ENCODE results near the gene PHTF2. TPM values are rescaled to one million over a fixed set of nuclear protein-coding genes. Genes with fewer than 3 reads are reported as not detected.
"Not testable (repeated sequence)": the region's sequence is repeated elsewhere in the genome, so short reads cannot be mapped to it uniquely, and the experiment has no call there.

PHTF2 gene
- total and polyA plus RNA-seq, 4 experiments from 2014 or later = 19.6 to 34.1 (median 29.9) TPM

GRCh38 chr7:77831481-77831880 is 32.9 kb downstream of the PHTF2 start:
- Histone ChIP-seq H3K36me3 (ENCODE audit: insufficient read depth, low read length) (no peaks in the 10 kb centered on the region), H3K27ac (ENCODE audit: low read depth, low read length) (peak overlapping the region; percentile 25), H3K4me1 (ENCODE audit: insufficient read depth, low read length) (peaks cover 85% of the 10 kb centered on the region), H3K27me3 (ENCODE audit: insufficient read depth, low read length) (no peaks in the 10 kb centered on the region), H3K9me3 (ENCODE audit: control insufficient read depth in 1 of 2, low read length in 2 of 2) (no peaks in the 10 kb centered on the region), H3K4me3 (ENCODE audit: low read length in 2 of 2) (peak overlapping the region in 1 of 2 donors; percentile 3)
- DNase-seq = peak; percentile 9 to 41 (median 22)
- peaks cover 1 to 6% of the 10 kb centered on the region in 2 donors for H3K36me3 Mint-ChIP-seq
- H3K27ac Mint-ChIP-seq = peak overlapping the region; percentile 48 to 90 (median 79)
- H3K9me3 Mint-ChIP-seq = peaks cover 0 to 6% (median under 1%) of the 10 kb centered on the region in 8 donors
- intact Hi-C loops (cut with micrococcal nuclease) = no loop called here
- H3K27me3 Mint-ChIP-seq = no peaks in the 10 kb centered on the region
- CTCF ChIA-PET (ENCODE audit: partially characterized antibody) = interaction anchor here (0.8 to 2.0 kb wide), 5 partner anchors 15 to 180 kb away, joined by 3 to 9 read pairs (median 3); partner anchors contain the start of genes PHTF2 and TMEM60
- POLR2A ChIA-PET (ENCODE audit: partially characterized antibody) = interaction anchor here (0.6 to 6.4 kb wide), 8 partner anchors 9 to 102 kb away, joined by 4 to 96 read pairs (median 6); partner anchors contain the start of genes PHTF2 and TMEM60
- H3K4me3 Mint-ChIP-seq = peak overlapping the region; percentile 32 to 84 (median 71)
- H3K4me1 Mint-ChIP-seq = peaks cover 52 to 80% (median 64%) of the 10 kb centered on the region in 4 donors

GRCh38 chr7:77831953-77832352 is 33.4 kb downstream of the PHTF2 start:
- H3K4me1 Mint-ChIP-seq = peaks cover 49 to 78% (median 61%) of the 10 kb centered on the region in 4 donors
- Histone ChIP-seq H3K27ac (ENCODE audit: low read depth, low read length) (peak overlapping the region; percentile 25), H3K4me1 (ENCODE audit: insufficient read depth, low read length) (peaks cover 80% of the 10 kb centered on the region), H3K4me3 (ENCODE audit: low read length in 2 of 2) (peak overlapping the region in 1 of 2 donors; percentile 3), H3K9me3 (ENCODE audit: control insufficient read depth in 1 of 2, low read length in 2 of 2) (no peaks in the 10 kb centered on the region), H3K27me3 (ENCODE audit: insufficient read depth, low read length) (no peaks in the 10 kb centered on the region), H3K36me3 (ENCODE audit: insufficient read depth, low read length) (no peaks in the 10 kb centered on the region)
- H3K36me3 Mint-ChIP-seq = peaks cover 0 to 7% of the 10 kb centered on the region in 2 donors
- DNase-seq = no peak
- peak overlapping the region; percentile 32 to 84 (median 71) for H3K4me3 Mint-ChIP-seq
- peaks cover 0 to 3% (median 0%) of the 10 kb centered on the region in 8 donors for H3K9me3 Mint-ChIP-seq
- intact Hi-C loops (cut with micrococcal nuclease) = no loop called here
- ChIA-PET CTCF (ENCODE audit: partially characterized antibody) (interaction anchor here (0.8 to 2.0 kb wide), 4 partner anchors 29 to 65 kb away, joined by 3 to 9 read pairs (median 4); partner anchors contain the start of genes PHTF2 and TMEM60), POLR2A (ENCODE audit: partially characterized antibody) (interaction anchor here (0.6 to 6.4 kb wide), 7 partner anchors 11 to 102 kb away, joined by 4 to 96 read pairs (median 6); partner anchors contain the start of genes PHTF2 and TMEM60)
- no peaks in the 10 kb centered on the region for H3K27me3 Mint-ChIP-seq
- H3K27ac Mint-ChIP-seq = peak overlapping the region; percentile 19 to 82 (median 74)

- Histone ChIP-seq H3K36me3 (ENCODE audit: insufficient read depth, low read length) (no peaks in the 10 kb centered on the region), H3K27me3 (ENCODE audit: insufficient read depth, low read length) (no peaks in the 10 kb centered on the region), H3K9me3 (ENCODE audit: control insufficient read depth in 1 of 2, low read length in 2 of 2) (no peaks in the 10 kb centered on the region), H3K27ac (ENCODE audit: low read depth, low read length) (no peak overlapping the region), H3K4me1 (ENCODE audit: insufficient read depth, low read length) (peaks cover 71% of the 10 kb centered on the region), H3K4me3 (ENCODE audit: low read length in 2 of 2) (no peak overlapping the region)
- CTCF ChIA-PET (ENCODE audit: partially characterized antibody) = interaction anchor here (1.2 to 2.1 kb wide), 4 partner anchors 30 to 74 kb away, joined by 4 to 14 read pairs (median 7); partner anchors contain the start of genes PHTF2 and TMEM60
- no peak for DNase-seq
- peak overlapping the region; percentile 19 to 93 (median 43) for H3K27ac Mint-ChIP-seq
- intact Hi-C loops (cut with micrococcal nuclease) = no loop called here
- peak overlapping the region in 7 of 8 donors; percentile 12 to 50 (median 24) for H3K4me3 Mint-ChIP-seq
- H3K4me1 Mint-ChIP-seq = peaks cover 47 to 73% (median 59%) of the 10 kb centered on the region in 4 donors
- H3K36me3 Mint-ChIP-seq = peaks cover 0 to 7% of the 10 kb centered on the region in 2 donors
- no peaks in the 10 kb centered on the region for H3K27me3 Mint-ChIP-seq
- POLR2A ChIA-PET (ENCODE audit: partially characterized antibody) = interaction anchor here (0.6 to 6.4 kb wide), 7 partner anchors 12 to 44 kb away, joined by 3 to 96 read pairs (median 4); partner anchors contain the start of genes PHTF2 and TMEM60
- peaks cover 0 to 3% (median 0%) of the 10 kb centered on the region in 8 donors for H3K9me3 Mint-ChIP-seq
Measured at GRCh38 chr7:77833136-77833535, 34.6 kb downstream of the PHTF2 start.

GRCh38 chr7:77836425-77836824 is 37.9 kb downstream of the PHTF2 start:
- H3K27ac ChIP-seq (ENCODE audit: low read depth, low read length); H3K36me3 ChIP-seq (ENCODE audit: insufficient read depth, low read length); H3K9me3 ChIP-seq (ENCODE audit: control insufficient read depth in 1 of 2, low read length in 2 of 2); H3K27me3 Mint-ChIP-seq; CTCF ChIA-PET (ENCODE audit: partially characterized antibody); DNase-seq; H3K27me3 ChIP-seq (ENCODE audit: insufficient read depth, low read length); H3K36me3 Mint-ChIP-seq; intact Hi-C loops (cut with micrococcal nuclease); POLR2A ChIA-PET (ENCODE audit: partially characterized antibody); H3K4me3 ChIP-seq (ENCODE audit: low read length in 2 of 2); H3K9me3 Mint-ChIP-seq: not testable (repeated sequence)
- peak overlapping the region in 1 of 7 donors; percentile 4 for H3K27ac Mint-ChIP-seq
- peaks cover 57% of the 10 kb centered on the region for H3K4me1 ChIP-seq (ENCODE audit: insufficient read depth, low read length)
- H3K4me1 Mint-ChIP-seq = peaks cover 39 to 61% (median 49%) of the 10 kb centered on the region in 4 donors
- H3K4me3 Mint-ChIP-seq = peak overlapping the region in 1 of 8 donors; percentile 31

DNA sequence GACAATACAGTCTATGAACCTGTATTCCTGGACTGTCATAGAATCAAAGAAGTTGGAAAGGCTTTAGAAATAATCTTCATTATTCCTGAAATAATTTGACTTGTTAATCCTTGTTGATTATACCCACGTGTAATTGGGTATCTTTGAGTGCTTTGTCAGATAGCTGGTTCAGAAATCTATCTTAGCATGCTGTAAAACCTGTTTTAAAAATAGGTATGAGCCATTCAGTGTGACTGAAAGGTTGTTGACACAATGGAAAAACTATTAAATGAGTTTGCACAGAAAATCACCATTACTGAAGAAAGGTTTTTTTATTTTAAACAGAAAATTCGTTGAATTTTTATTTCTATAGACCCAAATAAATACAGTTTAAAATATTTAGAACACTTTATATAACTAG is 38.7 kb downstream of the PHTF2 start:
- DNase-seq = no peak
- intact Hi-C loops (cut with micrococcal nuclease) = no loop called here
- ChIA-PET POLR2A (ENCODE audit: partially characterized antibody) (interaction anchor here (0.6 kb wide), 1 partner anchor 36 kb away, joined by 3 read pairs; no protein-coding TSS in a partner anchor), CTCF (ENCODE audit: partially characterized antibody) (no interaction called here)
- H3K27me3 ChIP-seq (ENCODE audit: insufficient read depth, low read length) = no peaks in the 10 kb centered on the region
- no peaks in the 10 kb centered on the region for H3K36me3 ChIP-seq (ENCODE audit: insufficient read depth, low read length)
- Mint-ChIP-seq H3K9me3 (peaks cover 0 to 3% (median 0%) of the 10 kb centered on the region in 8 donors), H3K27ac (no peak overlapping the region), H3K4me1 (peaks cover 33 to 57% (median 42%) of the 10 kb centered on the region in 4 donors), H3K36me3 (peaks cover 2 to 8% of the 10 kb centered on the region in 2 donors), H3K27me3 (no peaks in the 10 kb centered on the region), H3K4me3 (no peak overlapping the region)
- H3K4me1 ChIP-seq (ENCODE audit: insufficient read depth, low read length) = peaks cover 48% of the 10 kb centered on the region
- H3K27ac ChIP-seq (ENCODE audit: low read depth, low read length) = no peak overlapping the region
- no peak overlapping the region for H3K4me3 ChIP-seq (ENCODE audit: low read length in 2 of 2)
- H3K9me3 ChIP-seq (ENCODE audit: control insufficient read depth in 1 of 2, low read length in 2 of 2) = no peaks in the 10 kb centered on the region

DNA sequence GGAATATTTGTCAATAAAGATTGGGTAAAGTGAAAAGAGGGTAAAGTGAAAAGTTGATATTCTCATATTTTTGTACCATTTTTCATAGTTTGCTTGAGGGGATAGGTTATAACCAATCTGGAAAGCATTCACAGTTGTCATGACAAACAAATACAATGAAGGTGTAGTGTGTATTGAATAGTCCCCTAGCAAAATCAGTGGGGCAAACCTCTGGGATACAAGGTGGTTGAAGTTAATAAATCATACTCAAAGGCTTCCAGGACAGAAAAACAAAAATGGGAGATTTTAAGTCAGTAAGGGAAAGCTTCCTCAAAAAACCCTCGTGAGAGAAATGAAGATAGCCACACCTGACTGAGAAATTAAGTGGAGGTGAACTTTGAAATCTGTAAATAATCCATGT is 39.4 kb downstream of the PHTF2 start:
- CTCF ChIA-PET (ENCODE audit: partially characterized antibody) = no interaction called here
- Mint-ChIP-seq H3K27ac (peak overlapping the region in 1 of 7 donors; percentile 36), H3K36me3 (peaks cover 2 to 13% of the 10 kb centered on the region in 2 donors), H3K4me3 (no peak overlapping the region), H3K4me1 (peaks cover 34 to 55% (median 41%) of the 10 kb centered on the region in 4 donors), H3K9me3 (peaks cover 0 to 3% (median 0%) of the 10 kb centered on the region in 8 donors), H3K27me3 (no peaks in the 10 kb centered on the region)
- no peaks in the 10 kb centered on the region for H3K36me3 ChIP-seq (ENCODE audit: insufficient read depth, low read length)
- no peaks in the 10 kb centered on the region for H3K27me3 ChIP-seq (ENCODE audit: insufficient read depth, low read length)
- POLR2A ChIA-PET (ENCODE audit: partially characterized antibody) = no interaction called here
- no peak for DNase-seq
- H3K4me3 ChIP-seq (ENCODE audit: low read length in 2 of 2) = no peak overlapping the region
- H3K9me3 ChIP-seq (ENCODE audit: control insufficient read depth in 1 of 2, low read length in 2 of 2) = no peaks in the 10 kb centered on the region
- no peak overlapping the region for H3K27ac ChIP-seq (ENCODE audit: low read depth, low read length)
- intact Hi-C loops (cut with micrococcal nuclease) = no loop called here
- H3K4me1 ChIP-seq (ENCODE audit: insufficient read depth, low read length) = peaks cover 49% of the 10 kb centered on the region

- Histone ChIP-seq H3K36me3 (ENCODE audit: insufficient read depth, low read length) (no peaks in the 10 kb centered on the region), H3K27ac (ENCODE audit: low read depth, low read length) (no peak overlapping the region), H3K4me3 (ENCODE audit: low read length in 2 of 2) (no peak overlapping the region), H3K9me3 (ENCODE audit: control insufficient read depth in 1 of 2, low read length in 2 of 2) (no peaks in the 10 kb centered on the region), H3K27me3 (ENCODE audit: insufficient read depth, low read length) (no peaks in the 10 kb centered on the region), H3K4me1 (ENCODE audit: insufficient read depth, low read length) (peaks cover 39% of the 10 kb centered on the region)
- POLR2A ChIA-PET (ENCODE audit: partially characterized antibody) = interaction anchor here (0.6 kb wide), 1 partner anchor 48 kb away, joined by 3 read pairs; no protein-coding TSS in a partner anchor
- intact Hi-C loops (cut with micrococcal nuclease) = no loop called here
- H3K9me3 Mint-ChIP-seq = peaks cover 0 to 3% (median 0%) of the 10 kb centered on the region in 8 donors
- no peak for DNase-seq
- H3K36me3 Mint-ChIP-seq = peaks cover 6 to 16% of the 10 kb centered on the region in 2 donors
- peak overlapping the region in 2 of 8 donors; percentile 10 to 17 for H3K4me3 Mint-ChIP-seq
- no peaks in the 10 kb centered on the region for H3K27me3 Mint-ChIP-seq
- H3K4me1 Mint-ChIP-seq = peaks cover 31 to 52% (median 38%) of the 10 kb centered on the region in 4 donors
- peak overlapping the region in 1 of 7 donors; percentile 64 for H3K27ac Mint-ChIP-seq
- CTCF ChIA-PET (ENCODE audit: partially characterized antibody) = no interaction called here
Measured at GRCh38 chr7:77838929-77839491, 40.4 kb downstream of the PHTF2 start.
